ENCODE results near the gene ELMOD3.

Gene ELMOD3

GRCh38 chr2:85421260-85422071, 66.9 kb downstream of the ELMOD3 start:
- no peak for TF ChIP-seq CTCF (conservative IDR thresholded peaks at IDR 0.05; ENCODE audit: low read length)
- DNase-seq (ENCODE audit: low read depth), result peak; percentile 74
- H3K4me3 ChIP-seq (ENCODE audit: low read length), result no peak overlapping the region

- no peak overlapping the region for H3K4me3 ChIP-seq (ENCODE audit: low read length)
- TF ChIP-seq CTCF (conservative IDR thresholded peaks at IDR 0.05; ENCODE audit: low read length), result no peak
- no peak for DNase-seq (ENCODE audit: low read depth)
Measured at GRCh38 chr2:85422072-85422457, 67.5 kb downstream of the ELMOD3 start.

GRCh38 chr2:85423525-85423924, 69.0 kb downstream of the ELMOD3 start:
- no peak for DNase-seq (ENCODE audit: low read depth)
- no peak for TF ChIP-seq CTCF (conservative IDR thresholded peaks at IDR 0.05; ENCODE audit: low read length)
- H3K4me3 ChIP-seq (ENCODE audit: low read length), result no peak overlapping the region

GRCh38 chr2:85425588-85425987, 71.0 kb downstream of the ELMOD3 start:
- DNase-seq (ENCODE audit: low read depth), result no peak
- H3K4me3 ChIP-seq (ENCODE audit: low read length), result no peak overlapping the region
- TF ChIP-seq CTCF (conservative IDR thresholded peaks at IDR 0.05; ENCODE audit: low read length), result no peak

GRCh38 chr2:85427300-85427835, 72.8 kb downstream of the ELMOD3 start:
- TF ChIP-seq CTCF (conservative IDR thresholded peaks at IDR 0.05; ENCODE audit: low read length), result no peak
- H3K4me3 ChIP-seq (ENCODE audit: low read length), result no peak overlapping the region
- no peak for DNase-seq (ENCODE audit: low read depth)

- TF ChIP-seq CTCF (conservative IDR thresholded peaks at IDR 0.05; ENCODE audit: low read length), result no peak
- DNase-seq (ENCODE audit: low read depth), result no peak
- H3K4me3 ChIP-seq (ENCODE audit: low read length), result no peak overlapping the region
Measured at GRCh38 chr2:85428343-85428881, 73.8 kb downstream of the ELMOD3 start.

Measured in AG10803 (cell line).